Body of pancreas (tissue), 4 donors: ENCODE results near the gene CD247. TPM values are rescaled to one million over a fixed set of nuclear protein-coding genes. Genes with fewer than 3 reads are reported as not detected.

ENCODE experiments used
- ATAC-seq: fragments of 150-250 bp; one replicate; pipeline ENCODE4 v1.9.1; 2016
- DNase-seq, 4 donors: peaks; one replicate each; pipeline ENCODE4 v3.0.0-alpha.2; 2019
- H3K27ac ChIP-seq, 4 donors: fragments of 200-600 bp; sonication (generic); 1 replicate in 3 of 4; 2 replicates in 1 of 4; pipeline versions ENCODE4 v1.5.1 to v1.6.1; 2016 to 2019; ENCODE audit warnings: mild to moderate bottlenecking in 1 of 4, mixed read lengths in 1 of 4, moderate library complexity in 1 of 4
- H3K27me3 ChIP-seq, 2 donors: fragments of 200-600 bp; sonication (generic); one replicate each; pipeline ENCODE4 v1.6.0; 2016; ENCODE audit warnings: mild to moderate bottlenecking in 1 of 2
- H3K36me3 ChIP-seq, 2 donors: fragments of 200-600 bp; sonication (generic); replicated peaks in 1 of 2; 2 replicates each; pipeline ENCODE4 v1.5.1; 2016; ENCODE audit warnings: low read depth in 2 of 2; ENCODE audit not compliant: insufficient read depth in 1 of 2
- H3K4me1 ChIP-seq: fragments of 200-600 bp; sonication (generic); one replicate; pipeline ENCODE4 v1.6.0; 2016
- H3K4me3 ChIP-seq, 2 donors: fragments of 200-600 bp; sonication (generic); 1 replicate in 1 of 2; 2 replicates in 1 of 2; pipeline ENCODE4 v1.5.1; 2016 to 2019
- H3K9me3 ChIP-seq, 3 donors: fragments of 200-600 bp; sonication (generic); 1 replicate in 2 of 3; 2 replicates in 1 of 3; pipeline ENCODE4 v1.5.1; 2016
- POLR2A ChIP-seq, 3 donors: fragments of 450-650 bp; IDR thresholded peaks; one replicate each; pipeline ENCODE4 v1.6.1; 2016; ENCODE audit warnings: antibody characterized with exemption in 3 of 3, mild to moderate bottlenecking in 2 of 3
- WGBS, 2 donors: methylation state at CpG; one replicate each; pipeline ENCODE4 v1.1.5; 2017; 5-methylcytosine and 5-hydroxymethylcytosine counted together
- intact Hi-C: fragments of 100-400 bp; cut with DNase I; formaldehyde crosslinking; loops from one replicate; pipeline ENCODE4 v1.15.1; 2023
- total RNA-seq, 2 donors: library from RNA; depleted of rRNA; stranded (reverse); fragments of >200 nt; gene quantifications; one replicate each; pipeline ENCODE4 v1.1.0, GENCODE V29; 2016
- TF ChIP-seq, protein P1 (sequence below), 7 experiments: fragments of 450-650 bp in 4 of 7; fragments of 200-600 bp in 3 of 7; sonication (generic) in 3 of 7; IDR thresholded peaks; one replicate each; pipeline ENCODE4 v1.5.1; 2016 to 2019; ENCODE audit warnings: antibody characterized with exemption in 7 of 7

CD247 gene
- total RNA-seq: 1 to 10 TPM; 2.3 to 3.3 TPM

GRCh38 chr1:167518331-167518700, at the start of gene CD247:
TSS of gene CD247 (minus strand) at chr1:167518529. CDS start at chr1:167518465, 64 bp downstream.
- H3K4me1 ChIP-seq: no peaks in the 10 kb centered on the region
- WGBS, 2 donors: 69 to 78% methylated on average over 14 of the region's 14 CpGs
- ATAC-seq (no peak), DNase-seq (no peak)
- H3K27ac ChIP-seq: no peak within 1 kb of the TSS
- intact Hi-C loops: loop anchor here (10.0 kb wide), 1 partner anchor 444 kb away; no protein-coding TSS in a partner anchor
- peaks cover 0 to 3% of the 10 kb centered on the region in 2 donors for H3K27me3 ChIP-seq
- no peaks in the 10 kb centered on the region for H3K36me3 ChIP-seq
- TF ChIP-seq POLR2A (IDR thresholded peaks at IDR 0.05): no peak
- TF ChIP-seq, protein P1, sequence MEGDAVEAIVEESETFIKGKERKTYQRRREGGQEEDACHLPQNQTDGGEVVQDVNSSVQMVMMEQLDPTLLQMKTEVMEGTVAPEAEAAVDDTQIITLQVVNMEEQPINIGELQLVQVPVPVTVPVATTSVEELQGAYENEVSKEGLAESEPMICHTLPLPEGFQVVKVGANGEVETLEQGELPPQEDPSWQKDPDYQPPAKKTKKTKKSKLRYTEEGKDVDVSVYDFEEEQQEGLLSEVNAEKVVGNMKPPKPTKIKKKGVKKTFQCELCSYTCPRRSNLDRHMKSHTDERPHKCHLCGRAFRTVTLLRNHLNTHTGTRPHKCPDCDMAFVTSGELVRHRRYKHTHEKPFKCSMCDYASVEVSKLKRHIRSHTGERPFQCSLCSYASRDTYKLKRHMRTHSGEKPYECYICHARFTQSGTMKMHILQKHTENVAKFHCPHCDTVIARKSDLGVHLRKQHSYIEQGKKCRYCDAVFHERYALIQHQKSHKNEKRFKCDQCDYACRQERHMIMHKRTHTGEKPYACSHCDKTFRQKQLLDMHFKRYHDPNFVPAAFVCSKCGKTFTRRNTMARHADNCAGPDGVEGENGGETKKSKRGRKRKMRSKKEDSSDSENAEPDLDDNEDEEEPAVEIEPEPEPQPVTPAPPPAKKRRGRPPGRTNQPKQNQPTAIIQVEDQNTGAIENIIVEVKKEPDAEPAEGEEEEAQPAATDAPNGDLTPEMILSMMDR (IDR thresholded peaks at IDR 0.05): no peak
- no peaks in the 10 kb centered on the region for H3K9me3 ChIP-seq
- H3K4me3 ChIP-seq: no peak within 1 kb of the TSS

DNA sequence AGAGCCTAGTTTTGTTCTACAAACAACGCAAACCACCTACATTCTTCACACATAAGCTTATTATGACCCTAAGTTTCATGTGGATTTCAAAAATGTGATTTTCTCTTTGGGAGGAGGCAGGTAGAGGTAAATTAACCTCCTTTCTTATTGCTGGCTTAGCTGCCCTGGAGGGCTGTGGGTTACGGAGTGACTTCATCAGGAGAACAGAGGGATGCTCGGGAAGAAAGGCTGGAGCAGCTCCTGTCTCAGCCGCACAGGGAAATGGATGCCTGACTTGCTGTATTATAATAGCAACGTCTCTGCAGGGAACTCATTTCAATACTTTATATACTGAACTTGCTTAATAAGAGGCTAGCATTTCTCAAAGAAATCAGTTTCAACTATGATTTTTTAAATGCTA, 49.3 kb upstream of the CD247 start:
- no peak overlapping the region for H3K4me3 ChIP-seq

GRCh38 chr1:167566766-167567165, 48.4 kb upstream of the CD247 start:
- 62 to 70% methylated on average over 3 of the region's 3 CpGs for WGBS, 2 donors
- no peak for DNase-seq
- Histone ChIP-seq H3K9me3 (no peaks in the 10 kb centered on the region), H3K27ac (no peak overlapping the region), H3K4me1 (no peaks in the 10 kb centered on the region), H3K4me3 (no peak overlapping the region), H3K27me3 (no peaks in the 10 kb centered on the region), H3K36me3 (no peaks in the 10 kb centered on the region)
- intact Hi-C loops: no loop called here
- ATAC-seq: no peak
- no peak for TF ChIP-seq POLR2A (IDR thresholded peaks at IDR 0.05)
- TF ChIP-seq, protein P1 (IDR thresholded peaks at IDR 0.05): no peak

More for the DNA sequence above, 49.3 kb upstream of the CD247 start:
- no peaks in the 10 kb centered on the region for H3K27me3 ChIP-seq
- no peak for ATAC-seq
- intact Hi-C loops: no loop called here
- no peaks in the 10 kb centered on the region for H3K9me3 ChIP-seq
- WGBS, 2 donors: 75 to 81% methylated on average over 5 of the region's 5 CpGs
- DNase-seq: no peak
- no peak overlapping the region for H3K27ac ChIP-seq
- no peaks in the 10 kb centered on the region for H3K36me3 ChIP-seq
- no peaks in the 10 kb centered on the region for H3K4me1 ChIP-seq
- TF ChIP-seq POLR2A (IDR thresholded peaks at IDR 0.05): no peak
- TF ChIP-seq, protein P1 (IDR thresholded peaks at IDR 0.05): no peak

- intact Hi-C loops: no loop called here
- ATAC-seq (no peak), DNase-seq (no peak)
- WGBS, 2 donors: 57 to 59% methylated on average over 5 of the region's 5 CpGs
- H3K4me3 ChIP-seq: no peak overlapping the region
- no peaks in the 10 kb centered on the region for H3K36me3 ChIP-seq
- H3K4me1 ChIP-seq: no peaks in the 10 kb centered on the region
- H3K27ac ChIP-seq: no peak overlapping the region
- no peaks in the 10 kb centered on the region for H3K9me3 ChIP-seq
- TF ChIP-seq, protein P1 (IDR thresholded peaks at IDR 0.05): no peak
- no peak for TF ChIP-seq POLR2A (IDR thresholded peaks at IDR 0.05)
- no peaks in the 10 kb centered on the region for H3K27me3 ChIP-seq
Observed at GRCh38 chr1:167565922-167566321, 47.6 kb upstream of the CD247 start.

DNA sequence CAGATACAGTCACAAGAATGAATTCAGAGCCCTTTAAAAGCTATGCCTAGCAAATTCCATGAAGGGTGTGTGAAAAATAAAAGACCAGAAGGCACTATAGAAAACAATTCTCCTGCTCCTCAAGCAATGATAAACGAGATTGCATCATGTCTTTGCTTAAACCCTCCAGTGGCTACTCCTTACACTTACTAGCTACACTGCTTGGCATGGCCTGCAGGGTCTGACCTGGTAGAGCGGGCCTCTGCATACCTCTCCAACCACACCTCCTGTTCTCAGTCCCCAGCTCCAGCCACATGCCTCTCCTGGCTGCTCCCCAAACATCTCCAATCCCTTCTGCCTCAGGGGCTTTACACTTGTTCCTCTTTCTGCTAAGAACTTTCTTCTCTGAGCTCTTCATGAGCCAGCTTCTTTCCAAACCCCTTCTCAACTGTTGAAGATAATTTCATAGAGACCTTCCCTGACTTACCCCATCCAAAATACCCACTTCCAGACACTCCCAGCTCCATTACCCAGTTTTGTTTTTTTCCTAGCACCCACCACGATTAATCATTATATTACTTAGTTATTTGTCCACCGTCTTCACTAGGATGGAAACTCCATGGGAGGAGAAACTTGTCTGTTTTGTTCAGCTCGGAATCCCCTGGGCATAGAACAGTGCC, 46.4 kb upstream of the CD247 start:
- ATAC-seq (no peak), DNase-seq (peak in 1 of 4 donors; percentile 16)
- Histone ChIP-seq H3K27ac (no peak overlapping the region), H3K4me1 (no peaks in the 10 kb centered on the region), H3K36me3 (no peaks in the 10 kb centered on the region), H3K9me3 (no peaks in the 10 kb centered on the region), H3K27me3 (no peaks in the 10 kb centered on the region), H3K4me3 (no peak overlapping the region)
- TF ChIP-seq, protein P1 (IDR thresholded peaks at IDR 0.05): no peak
- TF ChIP-seq POLR2A (IDR thresholded peaks at IDR 0.05): no peak
- 64 to 68% methylated on average over 5 of the region's 5 CpGs for WGBS, 2 donors
- intact Hi-C loops: no loop called here
